ENCODE results near the gene INCENP. TPM values are rescaled to one million over a fixed set of nuclear protein-coding genes. Genes with fewer than 3 reads are reported as not detected.
A peak's percentile ranks its signal among the peaks of the same experiment; 100 is the strongest.

INCENP gene
- total and polyA plus RNA-seq, 10 of the 15 experiments (the other 5 are each of a cell fraction or from before 2014, with no cell fraction given): 1.4 to 96.8 (median 29.0) TPM

DNA sequence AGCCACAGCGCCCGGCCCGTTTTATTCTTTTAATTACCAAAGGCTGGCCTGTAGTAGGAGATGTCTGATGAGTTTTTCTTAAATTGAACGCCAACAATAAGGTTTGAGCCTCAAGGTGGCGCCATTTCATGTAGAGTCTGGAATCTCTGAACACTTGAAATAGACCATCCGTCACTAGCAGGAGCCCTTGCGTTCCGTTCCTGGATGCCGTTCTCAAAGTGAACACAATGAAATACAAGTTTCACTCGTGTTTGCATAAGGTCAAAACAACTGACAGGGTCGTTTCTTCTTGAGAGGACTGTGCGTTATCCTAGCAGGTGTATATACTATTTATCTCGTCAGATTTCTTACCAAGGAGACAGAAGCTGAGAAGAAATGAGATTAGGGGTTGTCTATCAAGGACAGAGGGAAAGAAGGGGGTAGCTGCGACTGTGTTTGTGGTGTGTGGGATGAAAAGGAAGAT is 47.5 kb downstream of the INCENP start:
- intact Hi-C loops (cut with micrococcal nuclease; ENCODE audit: unreplicated experiment) (loop anchor here (1.0 to 5.0 kb wide), 2 partner anchors 140 to 206 kb away; no protein-coding TSS in a partner anchor), in situ Hi-C loops (cut with MboI) (loop anchor here (5.0 kb wide), 1 partner anchor 141 kb away; no protein-coding TSS in a partner anchor)
- ChIA-PET SMC1A (ENCODE audit: uncharacterized antibody, unreplicated experiment) (interaction anchor here (0.8 to 2.1 kb wide), 4 partner anchors 41 to 144 kb away, joined by 3 to 5 read pairs (median 3); no protein-coding TSS in a partner anchor), RAD21 (ENCODE audit: unreplicated experiment) (interaction anchor here (1.0 kb wide), 1 partner anchor 140 kb away, joined by 6 read pairs; no protein-coding TSS in a partner anchor), POLR2A (no interaction called here), CTCF (interaction anchor here (0.8 to 2.1 kb wide), 18 partner anchors 16 to 206 kb away, joined by 3 to 12 read pairs (median 4); partner anchors contain the start of gene SCGB1D2)
- peak; percentile 13 for DNase-seq (ENCODE audit: low read depth, low spot score)
- no peak overlapping the region for H3K9ac ChIP-seq (ENCODE audit: control insufficient read depth, insufficient read depth, low read length)
- H3K27me3 ChIP-seq (replicated peaks in 1 of 2; ENCODE audit: control insufficient read depth in 2 of 2, insufficient read depth in 2 of 2, low read length in 1 of 2): 0 out of 4 replicates have a peak, but pooled peaks cover 0 to 2% of the 10 kb centered on the region in 2 experiments
- no peaks in the 10 kb centered on the region for H4K20me1 ChIP-seq (ENCODE audit: control insufficient read depth, insufficient read depth)
- H3K9me3 ChIP-seq (replicated peaks; ENCODE audit: control insufficient read depth, insufficient read depth, low read length): no peaks in the 10 kb centered on the region
- H3K36me3 ChIP-seq (ENCODE audit: control insufficient read depth in 2 of 2, insufficient read depth in 2 of 2, low read length in 1 of 2): no peaks in the 10 kb centered on the region
- peak; percentile 88 for ATAC-seq
- no peak for TF ChIP-seq POU2F2 (IDR thresholded peaks at IDR 0.05; ENCODE audit: borderline replicate concordance, low read depth, low read length)
- TF ChIP-seq, protein P1, sequence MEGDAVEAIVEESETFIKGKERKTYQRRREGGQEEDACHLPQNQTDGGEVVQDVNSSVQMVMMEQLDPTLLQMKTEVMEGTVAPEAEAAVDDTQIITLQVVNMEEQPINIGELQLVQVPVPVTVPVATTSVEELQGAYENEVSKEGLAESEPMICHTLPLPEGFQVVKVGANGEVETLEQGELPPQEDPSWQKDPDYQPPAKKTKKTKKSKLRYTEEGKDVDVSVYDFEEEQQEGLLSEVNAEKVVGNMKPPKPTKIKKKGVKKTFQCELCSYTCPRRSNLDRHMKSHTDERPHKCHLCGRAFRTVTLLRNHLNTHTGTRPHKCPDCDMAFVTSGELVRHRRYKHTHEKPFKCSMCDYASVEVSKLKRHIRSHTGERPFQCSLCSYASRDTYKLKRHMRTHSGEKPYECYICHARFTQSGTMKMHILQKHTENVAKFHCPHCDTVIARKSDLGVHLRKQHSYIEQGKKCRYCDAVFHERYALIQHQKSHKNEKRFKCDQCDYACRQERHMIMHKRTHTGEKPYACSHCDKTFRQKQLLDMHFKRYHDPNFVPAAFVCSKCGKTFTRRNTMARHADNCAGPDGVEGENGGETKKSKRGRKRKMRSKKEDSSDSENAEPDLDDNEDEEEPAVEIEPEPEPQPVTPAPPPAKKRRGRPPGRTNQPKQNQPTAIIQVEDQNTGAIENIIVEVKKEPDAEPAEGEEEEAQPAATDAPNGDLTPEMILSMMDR (IDR thresholded peaks at IDR 0.05 in 2 of 3, conservative IDR thresholded peaks at IDR 0.05 in 1 of 3; ENCODE audit: control insufficient read depth in 2 of 3, extremely low read depth in 1 of 3, insufficient read depth in 1 of 3, low read depth in 3 of 3, low read length in 3 of 3): peak; percentile 65 to 74 (median 72); a peak in 5 of 6 replicates
- no peak for TF ChIP-seq TCF7 (IDR thresholded peaks at IDR 0.05; ENCODE audit: borderline replicate concordance)
- TF ChIP-seq, protein P2, sequence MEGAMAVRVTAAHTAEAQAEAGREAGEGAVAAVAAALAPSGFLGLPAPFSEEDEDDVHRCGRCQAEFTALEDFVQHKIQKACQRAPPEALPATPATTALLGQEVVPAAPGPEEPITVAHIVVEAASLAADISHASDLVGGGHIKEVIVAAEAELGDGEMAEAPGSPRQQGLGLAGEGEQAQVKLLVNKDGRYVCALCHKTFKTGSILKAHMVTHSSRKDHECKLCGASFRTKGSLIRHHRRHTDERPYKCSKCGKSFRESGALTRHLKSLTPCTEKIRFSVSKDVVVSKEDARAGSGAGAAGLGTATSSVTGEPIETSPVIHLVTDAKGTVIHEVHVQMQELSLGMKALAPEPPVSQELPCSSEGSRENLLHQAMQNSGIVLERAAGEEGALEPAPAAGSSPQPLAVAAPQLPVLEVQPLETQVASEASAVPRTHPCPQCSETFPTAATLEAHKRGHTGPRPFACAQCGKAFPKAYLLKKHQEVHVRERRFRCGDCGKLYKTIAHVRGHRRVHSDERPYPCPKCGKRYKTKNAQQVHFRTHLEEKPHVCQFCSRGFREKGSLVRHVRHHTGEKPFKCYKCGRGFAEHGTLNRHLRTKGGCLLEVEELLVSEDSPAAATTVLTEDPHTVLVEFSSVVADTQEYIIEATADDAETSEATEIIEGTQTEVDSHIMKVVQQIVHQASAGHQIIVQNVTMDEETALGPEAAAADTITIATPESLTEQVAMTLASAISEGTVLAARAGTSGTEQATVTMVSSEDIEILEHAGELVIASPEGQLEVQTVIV (IDR thresholded peaks at IDR 0.05; ENCODE audit: borderline replicate concordance, partially characterized antibody): no peak
- no peak for TF ChIP-seq RELA (IDR thresholded peaks at IDR 0.05; ENCODE audit: borderline replicate concordance, partially characterized antibody)
- no peak for TF ChIP-seq CHD2 (IDR thresholded peaks at IDR 0.05; ENCODE audit: borderline replicate concordance, low read depth, low read length)
- no peak for TF ChIP-seq STAT3 (IDR thresholded peaks at IDR 0.05; ENCODE audit: low read depth, low read length)
- no peak for TF ChIP-seq RB1 (IDR thresholded peaks at IDR 0.05; ENCODE audit: borderline replicate concordance)
- peak; percentile 59 for TF ChIP-seq RAD21 (IDR thresholded peaks at IDR 0.05; ENCODE audit: insufficient read depth, low read depth, low read length)
- TF ChIP-seq CHD1 (IDR thresholded peaks at IDR 0.05; ENCODE audit: low read depth, low read length): no peak
- no peak for TF ChIP-seq CREB1 (IDR thresholded peaks at IDR 0.05; ENCODE audit: low read depth)
- no peak for TF ChIP-seq ASH2L (IDR thresholded peaks at IDR 0.05; ENCODE audit: borderline replicate concordance, low read depth)
- TF ChIP-seq RBBP5 (conservative IDR thresholded peaks at IDR 0.05): no peak
- TF ChIP-seq ZNF592 (IDR thresholded peaks at IDR 0.05): no peak
- peak; percentile 72; the same call in 1 of the 2 replicates for TF ChIP-seq SMC3 (IDR thresholded peaks at IDR 0.05; ENCODE audit: borderline replicate concordance, low read length)
- no peaks in the 10 kb centered on the region for H3K4me1 ChIP-seq (ENCODE audit: control insufficient read depth, insufficient read depth, low read length)
- H3K27ac ChIP-seq (ENCODE audit: control insufficient read depth, insufficient read depth): no peak overlapping the region
- peak; percentile 94 for FAIRE-seq
- H3K4me3 ChIP-seq: no peak overlapping the region
- BruUV-seq (replicated peaks): no TSS peak
- no peak overlapping the region for H3K4me2 ChIP-seq (ENCODE audit: control insufficient read depth, insufficient read depth)
- WGBS (ENCODE audit: insufficient coverage, insufficient replicate concordance, low lambda C conversion rate, missing lambda C conversion rate): under 1% methylated on average over 14 of the region's 14 CpGs
- no peak overlapping the region for H2AFZ ChIP-seq (ENCODE audit: control insufficient read depth, low read depth, low read length)
- H3K79me2 ChIP-seq (ENCODE audit: control insufficient read depth, insufficient read depth, low read length): no peaks in the 10 kb centered on the region
